Left ventricle myocardium inferior (tissue), 1 donor: Measurements from ENCODE around the gene LRRC61. TPM values are rescaled to one million over a fixed set of nuclear protein-coding genes. Genes with fewer than 3 reads are reported as not detected.
"Not testable (repeated sequence)": the region's sequence is repeated elsewhere in the genome, so short reads cannot be mapped to it uniquely, and the experiment has no call there.

Experiments used
- DNase-seq: peaks from one replicate; pipeline ENCODE4 v3.0.0-alpha.2; 2020
- H3K27ac ChIP-seq: fragments of 200-600 bp; replicated peaks from 2 replicates; pipeline ENCODE4 v1.8.0; 2021
- H3K27me3 ChIP-seq: fragments of 200-600 bp; 2 replicates; pipeline ENCODE4 v1.8.0; 2021; ENCODE audit warnings: low read depth
- H3K36me3 ChIP-seq: fragments of 200-600 bp; 2 replicates; pipeline ENCODE4 v1.8.0; 2021
- H3K4me1 ChIP-seq: fragments of 200-600 bp; 2 replicates; pipeline ENCODE4 v1.8.0; 2021
- H3K4me3 ChIP-seq: fragments of 200-600 bp; 2 replicates; pipeline ENCODE4 v1.8.0; 2021; ENCODE audit warnings: mild to moderate bottlenecking, moderate library complexity
- H3K9me3 ChIP-seq: fragments of 200-600 bp; replicated peaks from 2 replicates; pipeline ENCODE4 v1.8.0; 2021
- intact Hi-C: fragments of 100-400 bp; cut with micrococcal nuclease; formaldehyde crosslinking; loops from one replicate; pipeline ENCODE4 v1.11.0; 2022
- total RNA-seq: library from RNA; stranded (reverse); fragmentation: NEBNext Ultra II Directional; extraction: Animal tissue kit (Norgen Biotek cat#: 25700); gene quantifications from one replicate; pipeline ENCODE4 v1.2.1, GENCODE V29; 2021
- TF ChIP-seq, protein P1 (sequence below): fragments of 200-600 bp; IDR thresholded peaks from 2 replicates; pipeline ENCODE4 v1.8.0; 2021; ENCODE audit warnings: antibody characterized with exemption, mild to moderate bottlenecking, borderline replicate concordance
- donor health status: DM: no; HTN: yes; CAD: no; lungs with severe emphysema.

The LRRC61 gene
- total RNA-seq, 1 donor from 2014 or later, result 4.3 TPM

DNA sequence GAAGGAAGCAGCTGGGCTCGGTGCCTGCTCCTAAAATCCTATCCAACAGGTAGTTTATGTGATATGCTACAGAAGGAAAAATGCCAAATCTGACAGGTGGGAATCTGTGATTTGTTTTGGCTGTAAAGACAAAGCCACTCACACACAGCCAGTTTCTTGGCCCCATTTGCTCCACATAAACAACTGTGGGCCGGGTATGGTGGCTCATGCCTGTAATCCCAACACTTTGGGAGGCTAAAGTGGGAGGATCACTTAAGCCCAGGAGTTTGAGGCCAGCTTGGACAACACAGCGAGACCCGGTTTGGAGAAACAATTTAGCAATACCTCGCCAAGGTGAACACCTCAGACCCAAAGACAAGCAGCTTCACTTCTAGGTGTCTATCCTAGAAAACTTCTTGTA, 16.8 kb upstream of the LRRC61 start:
- H3K4me1 ChIP-seq, H3K27me3 ChIP-seq, DNase-seq, H3K27ac ChIP-seq, intact Hi-C loops, H3K4me3 ChIP-seq, H3K9me3 ChIP-seq, H3K36me3 ChIP-seq: not testable (repeated sequence)

- no peaks in the 10 kb centered on the region for H3K9me3 ChIP-seq
- no peaks in the 10 kb centered on the region for H3K4me1 ChIP-seq
- no peaks in the 10 kb centered on the region for H3K36me3 ChIP-seq
- no peak overlapping the region for H3K4me3 ChIP-seq
- no peak overlapping the region for H3K27ac ChIP-seq
- H3K27me3 ChIP-seq, result no peaks in the 10 kb centered on the region
- intact Hi-C loops, result no loop called here
- DNase-seq, result no peak
- TF ChIP-seq, protein P1, sequence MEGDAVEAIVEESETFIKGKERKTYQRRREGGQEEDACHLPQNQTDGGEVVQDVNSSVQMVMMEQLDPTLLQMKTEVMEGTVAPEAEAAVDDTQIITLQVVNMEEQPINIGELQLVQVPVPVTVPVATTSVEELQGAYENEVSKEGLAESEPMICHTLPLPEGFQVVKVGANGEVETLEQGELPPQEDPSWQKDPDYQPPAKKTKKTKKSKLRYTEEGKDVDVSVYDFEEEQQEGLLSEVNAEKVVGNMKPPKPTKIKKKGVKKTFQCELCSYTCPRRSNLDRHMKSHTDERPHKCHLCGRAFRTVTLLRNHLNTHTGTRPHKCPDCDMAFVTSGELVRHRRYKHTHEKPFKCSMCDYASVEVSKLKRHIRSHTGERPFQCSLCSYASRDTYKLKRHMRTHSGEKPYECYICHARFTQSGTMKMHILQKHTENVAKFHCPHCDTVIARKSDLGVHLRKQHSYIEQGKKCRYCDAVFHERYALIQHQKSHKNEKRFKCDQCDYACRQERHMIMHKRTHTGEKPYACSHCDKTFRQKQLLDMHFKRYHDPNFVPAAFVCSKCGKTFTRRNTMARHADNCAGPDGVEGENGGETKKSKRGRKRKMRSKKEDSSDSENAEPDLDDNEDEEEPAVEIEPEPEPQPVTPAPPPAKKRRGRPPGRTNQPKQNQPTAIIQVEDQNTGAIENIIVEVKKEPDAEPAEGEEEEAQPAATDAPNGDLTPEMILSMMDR, result no peak
These were observed 16.0 kb upstream of the LRRC61 start for GRCh38 chr7:150307129-150307528.

DNA sequence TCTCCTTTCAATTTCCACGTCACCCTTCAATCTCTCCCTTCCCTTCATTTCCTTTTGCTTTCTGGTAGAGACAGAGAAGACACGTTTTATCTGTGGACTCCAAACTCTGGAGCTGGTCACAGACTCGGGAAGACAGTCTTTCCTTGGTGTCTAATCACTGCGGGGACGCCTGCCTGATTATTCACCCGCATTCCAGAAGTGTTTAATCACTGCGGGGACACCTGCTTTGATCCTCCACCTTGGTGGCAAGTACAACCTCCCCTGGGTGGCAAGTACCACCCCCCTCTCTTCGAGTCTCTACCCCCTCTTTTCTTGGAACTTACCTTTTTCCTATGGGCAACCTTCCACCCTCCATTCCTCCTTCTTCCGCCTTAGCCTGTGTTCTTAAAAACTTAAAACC, 15.3 kb upstream of the LRRC61 start:
- Histone ChIP-seq H3K9me3 (no peaks in the 10 kb centered on the region), H3K27me3 (no peaks in the 10 kb centered on the region), H3K27ac (no peak overlapping the region), H3K36me3 (no peaks in the 10 kb centered on the region), H3K4me1 (no peaks in the 10 kb centered on the region), H3K4me3 (no peak overlapping the region)
- intact Hi-C loops, result no loop called here
- TF ChIP-seq, protein P1, result no peak
- no peak for DNase-seq

GRCh38 chr7:150308575-150308974, 14.6 kb upstream of the LRRC61 start:
- Histone ChIP-seq H3K4me3 (no peak overlapping the region), H3K27ac (no peak overlapping the region), H3K4me1 (no peaks in the 10 kb centered on the region), H3K9me3 (no peaks in the 10 kb centered on the region), H3K36me3 (no peaks in the 10 kb centered on the region), H3K27me3 (no peaks in the 10 kb centered on the region)
- no peak for DNase-seq
- intact Hi-C loops, result no loop called here
- TF ChIP-seq, protein P1, result no peak

GRCh38 chr7:150311146-150311545, 12.0 kb upstream of the LRRC61 start:
- no peaks in the 10 kb centered on the region for H3K4me1 ChIP-seq
- H3K9me3 ChIP-seq, result no peaks in the 10 kb centered on the region
- no peaks in the 10 kb centered on the region for H3K36me3 ChIP-seq
- intact Hi-C loops, result no loop called here
- H3K27ac ChIP-seq, result no peak overlapping the region
- no peak for DNase-seq
- no peak overlapping the region for H3K4me3 ChIP-seq
- no peaks in the 10 kb centered on the region for H3K27me3 ChIP-seq
- TF ChIP-seq, protein P1, result no peak

GRCh38 chr7:150311711-150312110, 11.4 kb upstream of the LRRC61 start:
- TF ChIP-seq, protein P1, result no peak
- Histone ChIP-seq H3K4me1 (no peaks in the 10 kb centered on the region), H3K9me3 (no peaks in the 10 kb centered on the region), H3K27ac (no peak overlapping the region), H3K36me3 (no peaks in the 10 kb centered on the region), H3K4me3 (no peak overlapping the region), H3K27me3 (no peaks in the 10 kb centered on the region)
- no peak for DNase-seq
- intact Hi-C loops, result no loop called here

GRCh38 chr7:150312649-150313366, 10.3 kb upstream of the LRRC61 start:
- H3K27ac ChIP-seq, H3K27me3 ChIP-seq, DNase-seq, H3K36me3 ChIP-seq, H3K4me3 ChIP-seq, H3K4me1 ChIP-seq, H3K9me3 ChIP-seq, intact Hi-C loops: not testable (repeated sequence)
